ENCODE results near the gene MC5R.
"Not testable (repeated sequence)": the region's sequence is repeated elsewhere in the genome, so short reads cannot be mapped to it uniquely, and the experiment has no call there.

Gene MC5R

GRCh38 chr18:13835202-13835601 is 11.3 kb downstream of the MC5R start:
- no peak for DNase-seq (ENCODE audit: low read depth)
- H3K4me3 ChIP-seq (ENCODE audit: low read depth, low read length): no peak overlapping the region
- TF ChIP-seq, protein P1, sequence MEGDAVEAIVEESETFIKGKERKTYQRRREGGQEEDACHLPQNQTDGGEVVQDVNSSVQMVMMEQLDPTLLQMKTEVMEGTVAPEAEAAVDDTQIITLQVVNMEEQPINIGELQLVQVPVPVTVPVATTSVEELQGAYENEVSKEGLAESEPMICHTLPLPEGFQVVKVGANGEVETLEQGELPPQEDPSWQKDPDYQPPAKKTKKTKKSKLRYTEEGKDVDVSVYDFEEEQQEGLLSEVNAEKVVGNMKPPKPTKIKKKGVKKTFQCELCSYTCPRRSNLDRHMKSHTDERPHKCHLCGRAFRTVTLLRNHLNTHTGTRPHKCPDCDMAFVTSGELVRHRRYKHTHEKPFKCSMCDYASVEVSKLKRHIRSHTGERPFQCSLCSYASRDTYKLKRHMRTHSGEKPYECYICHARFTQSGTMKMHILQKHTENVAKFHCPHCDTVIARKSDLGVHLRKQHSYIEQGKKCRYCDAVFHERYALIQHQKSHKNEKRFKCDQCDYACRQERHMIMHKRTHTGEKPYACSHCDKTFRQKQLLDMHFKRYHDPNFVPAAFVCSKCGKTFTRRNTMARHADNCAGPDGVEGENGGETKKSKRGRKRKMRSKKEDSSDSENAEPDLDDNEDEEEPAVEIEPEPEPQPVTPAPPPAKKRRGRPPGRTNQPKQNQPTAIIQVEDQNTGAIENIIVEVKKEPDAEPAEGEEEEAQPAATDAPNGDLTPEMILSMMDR (IDR thresholded peaks at IDR 0.05; ENCODE audit: low read depth, low read length, missing control alignments): no peak

GRCh38 chr18:13836559-13836958 is 12.6 kb downstream of the MC5R start:
- no peak for DNase-seq (ENCODE audit: low read depth)
- TF ChIP-seq, protein P1 (IDR thresholded peaks at IDR 0.05; ENCODE audit: low read depth, low read length, missing control alignments): no peak

GRCh38 chr18:13849791-13850190 is 25.8 kb downstream of the MC5R start:
- DNase-seq (ENCODE audit: low read depth): no peak
- TF ChIP-seq, protein P1 (IDR thresholded peaks at IDR 0.05; ENCODE audit: low read depth, low read length, missing control alignments): no peak
- H3K4me3 ChIP-seq (ENCODE audit: low read depth, low read length): no peak overlapping the region

More at GRCh38 chr18:13836559-13836958, 12.6 kb downstream of the MC5R start:
- no peak overlapping the region for H3K4me3 ChIP-seq (ENCODE audit: low read depth, low read length)

DNA sequence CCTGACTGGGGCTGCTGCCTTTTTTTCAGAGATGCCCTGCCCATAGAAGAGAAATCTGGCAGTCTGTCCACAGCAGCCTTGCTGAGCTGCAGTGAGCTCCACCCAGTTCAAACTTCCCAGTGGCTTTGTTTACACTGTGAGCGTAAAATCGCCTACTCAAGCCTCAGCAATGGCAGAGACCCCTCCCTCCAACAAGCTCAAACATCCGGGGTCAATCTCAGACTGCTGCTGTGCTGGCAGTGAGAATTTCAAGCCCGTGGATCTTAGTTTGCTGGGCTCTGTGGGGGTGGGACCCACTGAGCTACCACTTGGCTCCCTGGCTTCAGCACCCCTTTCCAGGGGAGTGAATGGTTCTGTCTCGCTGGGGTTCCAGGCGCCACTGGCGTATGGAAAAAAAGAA is 38.9 kb downstream of the MC5R start:
- not testable (repeated sequence) for DNase-seq (ENCODE audit: low read depth); H3K4me3 ChIP-seq (ENCODE audit: low read depth, low read length)

DNA sequence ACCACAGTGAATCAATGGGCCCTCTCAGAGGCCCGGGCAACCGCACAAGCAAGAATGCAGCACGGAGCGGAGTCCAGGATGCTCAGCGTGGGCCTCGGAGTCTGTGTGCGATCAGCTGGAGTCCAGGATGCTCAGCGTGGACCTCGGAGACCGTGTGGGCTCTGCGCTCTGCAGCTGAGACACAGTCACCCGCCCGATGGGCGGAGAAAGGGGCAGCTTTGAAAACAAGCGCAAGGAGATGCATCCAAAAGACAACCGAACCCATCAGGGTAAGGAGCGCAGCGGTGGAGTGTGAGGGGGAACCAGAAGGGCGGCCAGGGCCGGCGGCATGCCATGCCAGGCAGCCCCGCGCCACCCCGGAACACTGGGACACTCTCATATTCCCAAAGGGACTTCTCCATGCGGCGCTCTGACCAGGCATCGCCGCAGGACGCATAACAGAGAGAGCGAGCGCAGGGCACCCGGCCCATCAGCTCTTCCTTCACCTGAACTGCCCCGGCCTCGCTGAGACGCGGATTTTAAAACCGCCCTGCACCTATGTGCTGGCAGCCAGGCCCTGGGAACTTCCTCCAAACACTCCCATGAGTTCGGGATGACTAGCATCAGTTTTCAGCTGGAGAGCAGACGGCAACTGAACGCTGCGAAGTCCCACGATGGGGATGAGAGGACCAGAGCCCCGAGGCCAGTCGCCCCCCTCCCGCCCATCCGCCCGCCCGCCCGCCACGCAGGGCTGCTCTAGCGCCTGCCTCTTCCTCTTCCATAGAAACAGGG is 44.7 kb downstream of the MC5R start:
- TF ChIP-seq, protein P1 (IDR thresholded peaks at IDR 0.05; ENCODE audit: low read depth, low read length, missing control alignments): no peak
- H3K4me3 ChIP-seq (ENCODE audit: low read depth, low read length): no peak overlapping the region
- no peak for DNase-seq (ENCODE audit: low read depth)

DNA sequence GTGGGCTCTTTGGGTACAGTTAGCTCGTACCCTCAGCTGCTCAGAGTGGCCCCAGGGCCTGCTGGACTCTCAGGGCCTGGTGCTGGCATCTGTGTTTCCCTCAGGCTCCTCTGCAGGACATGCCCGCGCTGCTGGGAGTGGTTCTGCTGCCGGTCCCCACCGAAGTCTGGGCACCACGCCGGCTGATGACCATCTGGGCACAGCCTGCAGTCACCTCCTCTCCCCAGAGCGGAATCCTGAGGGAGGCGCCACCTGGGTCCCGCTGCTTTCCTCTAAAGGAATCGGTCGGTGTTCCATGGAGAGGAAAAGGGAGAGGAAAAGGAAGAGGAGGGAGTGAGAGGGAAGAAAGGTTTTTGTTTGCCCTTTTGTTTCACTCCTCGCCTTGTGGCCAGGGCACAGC is 47.8 kb downstream of the MC5R start:
- H3K4me3 ChIP-seq (ENCODE audit: low read depth, low read length): no peak overlapping the region
- DNase-seq (ENCODE audit: low read depth): no peak
- TF ChIP-seq, protein P1 (IDR thresholded peaks at IDR 0.05; ENCODE audit: low read depth, low read length, missing control alignments): no peak

DNA sequence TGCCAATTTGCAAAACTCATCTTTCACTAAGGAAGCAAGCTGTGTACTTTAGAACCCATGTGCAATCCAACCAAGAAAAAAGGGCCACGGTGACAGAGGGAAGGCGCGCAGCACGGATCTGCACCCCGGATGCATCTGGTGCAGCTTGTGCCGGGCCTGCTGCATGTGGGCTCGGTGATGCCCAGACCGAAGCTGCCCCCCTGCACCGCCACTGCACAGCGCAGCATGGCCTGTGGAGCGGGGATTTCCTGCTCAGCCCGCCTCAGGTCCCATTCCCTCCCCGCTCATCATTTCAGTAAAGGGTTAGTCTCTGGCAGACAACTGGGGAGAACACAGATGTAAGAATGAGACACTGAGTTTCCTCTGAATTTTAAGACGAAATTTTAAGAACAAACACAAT is 48.4 kb downstream of the MC5R start:
- TF ChIP-seq, protein P1 (IDR thresholded peaks at IDR 0.05; ENCODE audit: low read depth, low read length, missing control alignments): no peak
- DNase-seq (ENCODE audit: low read depth): no peak
- no peak overlapping the region for H3K4me3 ChIP-seq (ENCODE audit: low read depth, low read length)
